Skeletal muscle cell (primary cell): ENCODE measurements around the gene CLTCL1.
"Not testable (repeated sequence)": the region's sequence is repeated elsewhere in the genome, so short reads cannot be mapped to it uniquely, and the experiment has no call there.

ENCODE experiments used
- DNase-seq: peaks from one replicate; pipeline ENCODE4 v3.0.0-alpha.2; 2010; ENCODE audit warnings: low read depth
- H3K4me3 ChIP-seq: 2 replicates; pipeline ENCODE4 v1.5.1; 2011; ENCODE audit warnings: low read depth, mild to moderate bottlenecking, control low read depth, low read length, moderate library complexity

The CLTCL1 gene

DNA sequence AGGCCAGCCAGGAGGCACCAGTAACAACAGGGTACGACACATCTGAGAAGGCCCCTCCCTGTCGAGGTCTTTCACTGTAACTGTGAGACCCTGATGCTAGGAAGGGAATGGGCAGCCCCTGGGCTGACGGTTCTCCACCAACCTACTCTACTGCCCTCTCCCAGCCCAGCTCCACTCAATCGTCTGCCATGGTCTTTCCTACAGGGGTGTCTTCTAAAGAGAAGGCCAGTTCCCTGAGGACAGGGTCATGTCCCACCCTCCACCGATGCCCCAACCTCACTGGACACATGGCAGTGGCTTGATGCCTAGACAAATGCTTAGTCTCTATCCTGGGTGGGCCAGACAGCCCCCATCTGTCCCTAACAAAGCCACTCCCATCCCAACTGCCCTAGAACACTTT lies 67.0 kb downstream of the CLTCL1 start:
- H3K4me3 ChIP-seq = no peak overlapping the region
- DNase-seq = no peak

DNA sequence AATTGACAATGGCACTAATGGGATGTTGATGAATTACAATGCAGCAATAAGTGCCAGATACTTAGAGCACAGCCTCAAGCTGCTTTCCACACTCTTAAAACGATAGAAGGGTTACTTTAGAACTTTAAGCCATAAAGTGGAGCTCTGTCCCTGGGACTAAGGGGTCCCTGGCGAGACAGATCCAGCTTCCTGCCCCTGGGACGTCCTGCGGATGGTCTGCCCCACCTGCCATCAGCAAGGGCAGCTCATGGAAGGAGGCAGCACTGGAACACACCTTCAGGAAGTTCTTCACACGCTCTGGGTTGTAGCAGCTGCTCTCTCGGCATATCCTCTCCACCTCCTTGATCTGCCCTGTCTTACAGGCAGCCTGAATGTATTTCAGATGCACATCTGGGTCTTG lies 67.9 kb downstream of the CLTCL1 start:
- no peak overlapping the region for H3K4me3 ChIP-seq

DNA sequence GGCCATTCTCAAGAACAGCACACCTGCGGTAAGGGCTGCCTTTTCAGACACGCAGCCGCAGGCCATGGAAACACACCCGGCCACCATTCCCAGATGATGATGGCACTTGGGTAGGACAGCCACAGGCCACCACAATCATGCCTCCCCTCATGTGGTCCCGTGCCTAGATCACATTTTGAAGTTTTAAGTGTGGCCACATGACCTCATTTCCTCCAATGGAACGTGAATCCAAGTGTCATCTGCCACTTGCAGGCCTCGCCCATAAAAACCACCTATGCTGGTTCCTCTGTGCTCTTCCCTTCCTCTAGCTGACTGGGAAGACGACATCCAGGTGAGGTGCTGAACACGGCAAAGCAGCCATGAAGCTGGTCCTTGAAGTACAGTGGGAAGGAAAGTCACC lies 68.4 kb downstream of the CLTCL1 start:
- no peak overlapping the region for H3K4me3 ChIP-seq
- no peak for DNase-seq

More for the DNA sequence above, 67.9 kb downstream of the CLTCL1 start:
- DNase-seq = no peak

DNA sequence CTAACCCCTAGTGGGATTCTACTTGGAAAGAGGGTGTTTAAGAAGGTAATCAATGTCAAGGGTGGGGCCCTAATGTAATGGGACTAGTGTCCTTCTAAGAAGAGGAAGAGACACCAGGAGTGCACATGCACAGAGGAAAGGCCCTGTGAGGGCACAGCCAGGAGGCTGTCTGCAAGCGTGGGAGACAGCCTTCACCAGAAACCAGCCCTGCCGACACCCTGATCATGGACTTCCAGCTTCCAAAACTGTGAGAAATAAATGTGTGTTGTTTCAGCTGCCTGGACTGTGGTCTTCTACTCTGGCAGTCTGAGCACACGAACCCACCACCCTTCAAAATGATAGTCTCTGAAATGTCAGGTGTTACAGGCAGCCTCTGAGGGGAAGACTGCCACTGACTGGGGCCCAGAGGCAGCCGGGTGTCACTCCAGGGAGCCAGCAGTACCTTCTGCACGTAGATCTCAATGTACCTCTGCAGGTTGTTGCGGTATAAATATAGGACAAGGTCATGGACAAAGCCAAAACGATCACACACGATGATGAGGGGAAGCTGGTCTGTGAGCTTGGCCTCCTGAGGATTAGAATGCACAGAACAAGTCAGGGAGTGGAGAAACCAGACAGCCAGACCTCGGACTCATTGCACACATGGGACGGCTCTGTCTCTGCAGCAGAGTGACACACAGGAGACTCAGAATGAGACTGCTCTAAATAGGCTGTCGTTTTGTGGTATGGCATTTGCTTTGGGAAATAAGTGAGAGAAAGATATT lies 69.1 kb downstream of the CLTCL1 start:
- no peak overlapping the region for H3K4me3 ChIP-seq
- DNase-seq = no peak

DNA sequence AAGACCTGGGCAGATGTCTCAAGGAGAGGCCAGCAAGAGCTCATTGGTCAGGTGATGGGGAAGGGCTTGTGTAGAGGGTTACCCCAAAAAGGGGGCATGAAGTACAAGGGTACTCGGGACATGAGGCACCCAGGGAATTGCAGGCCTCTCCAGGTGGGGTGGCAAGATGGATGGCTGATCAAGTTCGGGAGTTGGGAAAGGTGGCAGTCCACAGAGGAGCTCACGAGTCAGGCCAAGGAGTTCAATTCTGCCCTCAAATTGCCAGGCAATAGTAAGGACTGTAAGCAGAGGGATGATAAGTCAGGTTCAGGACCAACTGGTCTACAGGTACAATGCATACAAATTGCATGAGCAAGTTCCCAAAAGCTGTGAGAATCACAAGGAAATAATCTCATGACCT lies 70.7 kb downstream of the CLTCL1 start:
- DNase-seq = no peak
- no peak overlapping the region for H3K4me3 ChIP-seq

DNA sequence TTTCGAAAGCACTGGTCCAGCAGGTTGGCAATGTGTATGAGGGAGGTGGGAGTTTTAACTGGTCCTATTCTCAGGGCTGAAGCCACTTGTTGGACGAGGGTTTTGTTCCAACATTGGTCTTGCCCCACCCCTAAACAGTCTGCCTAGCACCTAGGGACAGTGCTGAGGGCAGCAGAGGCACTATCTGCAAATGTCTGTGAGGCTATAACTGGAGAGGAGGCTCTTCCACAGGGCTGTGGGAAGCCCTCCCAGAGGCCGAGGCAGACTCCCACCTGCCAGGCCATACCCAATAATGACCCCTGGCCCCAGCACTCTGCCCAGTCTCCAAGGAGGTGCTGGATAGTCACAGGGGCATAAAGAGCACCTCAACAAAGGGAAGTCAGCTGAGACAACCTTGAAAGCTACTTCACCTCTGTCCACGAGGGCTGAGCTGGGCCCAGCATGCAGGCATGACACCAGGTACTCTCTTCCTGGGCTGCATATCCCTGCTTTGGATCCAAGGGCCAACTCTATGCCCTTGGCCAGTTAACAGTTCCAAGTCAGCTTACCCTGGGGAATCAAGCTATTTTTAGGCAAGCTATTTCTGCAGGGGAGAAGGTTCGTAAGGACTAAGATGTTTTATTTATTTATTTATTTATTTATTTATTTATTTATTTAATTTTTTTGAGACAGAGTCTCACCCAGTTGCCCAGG lies 72.8 kb downstream of the CLTCL1 start:
- DNase-seq = no peak
- H3K4me3 ChIP-seq = no peak overlapping the region

DNA sequence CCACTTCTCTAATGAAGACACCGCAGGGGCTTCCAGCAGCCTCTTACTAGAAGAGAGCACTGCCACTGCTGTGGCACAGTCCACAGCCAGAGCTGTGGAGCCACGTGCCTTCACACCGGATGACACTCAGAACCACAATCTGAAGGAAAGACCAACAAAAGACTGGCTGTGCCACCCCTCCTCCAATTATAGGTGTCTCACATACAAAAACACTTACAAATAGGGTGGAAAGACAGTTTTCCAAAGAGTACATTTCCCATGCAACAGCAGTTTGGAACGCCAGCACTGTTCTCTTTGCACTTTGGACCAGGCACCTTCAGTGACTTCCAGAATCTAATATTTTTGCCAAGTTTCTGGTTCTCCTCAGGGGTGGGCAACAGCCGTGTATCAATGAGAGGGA lies 74.9 kb downstream of the CLTCL1 start:
- no peak for DNase-seq
- H3K4me3 ChIP-seq = no peak overlapping the region

DNA sequence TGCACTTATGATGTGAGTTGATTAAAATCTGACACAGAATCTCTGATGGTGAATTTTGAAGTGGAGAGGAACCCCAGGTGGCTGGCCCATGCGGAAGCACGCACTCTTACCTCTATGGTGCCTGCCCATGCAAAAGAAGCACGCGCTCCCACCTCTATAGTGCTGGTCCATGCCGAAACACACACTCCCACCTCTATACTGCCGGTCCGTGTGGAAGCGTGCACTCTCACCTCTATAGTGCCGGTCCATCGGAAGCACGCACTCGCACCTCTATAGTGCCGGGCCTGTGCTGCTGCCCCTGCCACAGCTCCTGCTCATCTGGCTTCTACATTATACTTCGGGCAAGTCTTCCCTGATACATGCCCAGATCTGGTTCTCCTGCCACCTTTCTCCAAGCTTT lies 76.2 kb downstream of the CLTCL1 start:
- DNase-seq = no peak
- H3K4me3 ChIP-seq = no peak overlapping the region

DNA sequence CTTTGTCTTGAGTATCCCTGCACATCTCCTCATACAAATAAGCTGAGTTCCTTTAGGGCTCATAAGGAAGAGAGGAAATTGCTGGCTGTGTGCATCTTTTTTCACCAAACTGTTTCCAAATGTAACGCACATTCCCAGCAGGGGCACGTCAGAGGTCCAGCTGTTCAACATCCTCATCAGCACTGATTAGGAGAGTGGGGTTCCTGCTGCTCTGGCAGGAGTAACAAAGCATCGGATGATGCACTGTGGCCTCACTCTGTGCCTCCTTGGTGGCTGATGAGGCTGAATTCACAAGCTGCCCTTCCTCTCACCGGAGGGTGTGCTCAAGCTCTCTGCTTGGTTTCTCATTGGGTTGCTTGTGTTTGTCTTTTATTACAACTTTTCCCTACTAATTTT lies 77.4 kb downstream of the CLTCL1 start:
- H3K4me3 ChIP-seq = no peak overlapping the region
- no peak for DNase-seq

DNA sequence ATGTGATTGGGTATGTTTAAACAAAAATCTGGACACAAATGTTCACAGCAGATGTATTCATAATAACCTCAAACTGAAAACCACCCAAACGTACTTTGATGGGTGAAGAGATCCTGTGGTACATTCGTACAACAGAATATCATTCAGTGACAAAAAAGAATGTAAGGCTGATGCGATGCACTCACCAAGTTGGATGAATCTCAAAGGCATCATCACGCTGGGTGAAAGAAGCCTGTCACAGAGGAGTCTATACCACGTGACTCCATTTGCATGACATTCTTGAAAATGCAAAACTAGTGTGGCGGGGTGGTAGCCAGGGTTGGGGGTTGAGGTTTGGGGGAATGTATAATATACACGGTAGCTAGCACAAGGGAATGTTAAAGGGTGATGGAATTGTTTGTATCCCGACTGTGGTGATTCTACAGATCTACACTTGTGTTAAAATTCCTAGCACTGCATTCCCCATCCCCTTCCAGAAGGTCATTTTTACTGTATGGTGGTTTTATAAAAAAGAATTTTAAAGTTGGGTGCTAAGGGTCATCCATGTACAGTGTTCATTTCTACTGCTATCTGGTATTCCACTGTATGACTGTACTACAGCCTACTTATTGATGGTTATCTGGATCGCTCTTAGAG lies 78.0 kb downstream of the CLTCL1 start:
- no peak for DNase-seq
- no peak overlapping the region for H3K4me3 ChIP-seq

DNA sequence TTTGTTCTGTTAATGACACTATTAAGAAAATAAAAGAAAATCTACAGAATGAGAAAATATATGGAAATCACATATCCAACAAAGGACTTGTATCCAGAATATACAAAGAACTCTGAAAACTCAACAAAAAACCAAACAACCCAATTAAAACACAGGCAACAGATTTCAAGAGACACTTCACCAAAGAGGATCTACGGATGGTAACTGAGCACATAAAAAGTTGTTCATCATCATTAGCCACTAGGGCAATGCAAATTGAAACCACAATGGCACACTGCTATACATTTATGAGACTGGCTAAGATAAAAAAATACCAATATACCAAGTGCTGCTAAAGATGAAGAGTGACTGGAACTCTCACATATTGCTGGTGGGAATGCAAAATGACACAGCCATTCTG lies 78.5 kb downstream of the CLTCL1 start:
- no peak overlapping the region for H3K4me3 ChIP-seq
- no peak for DNase-seq

DNA sequence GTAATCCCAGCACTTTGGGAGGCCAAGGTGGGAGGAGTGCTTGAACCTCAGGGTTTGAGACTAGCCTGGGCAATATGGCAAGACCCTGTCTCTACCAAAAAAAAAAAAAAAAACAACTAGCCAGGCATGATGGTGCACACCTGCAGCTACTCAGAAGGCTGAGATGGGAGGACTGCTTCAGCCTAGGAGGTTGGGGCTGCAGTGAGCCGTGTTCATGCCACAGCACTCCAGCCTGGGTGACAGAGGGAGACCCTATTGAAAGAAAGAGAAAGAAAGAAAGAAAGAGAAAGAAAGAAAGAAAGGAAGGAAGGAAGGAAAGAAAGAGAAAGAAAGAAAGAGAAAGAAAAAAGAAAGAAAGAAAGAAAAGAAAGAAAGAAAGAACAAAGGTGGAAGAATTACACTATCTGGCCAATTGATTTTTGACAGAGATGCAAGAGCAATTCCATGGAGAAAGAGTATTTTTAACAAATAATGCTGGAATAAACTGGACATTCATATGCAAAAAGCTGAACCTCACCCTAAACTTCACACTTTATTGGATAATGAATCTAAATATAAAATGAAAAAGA lies 79.1 kb downstream of the CLTCL1 start:
- no peak for DNase-seq
- H3K4me3 ChIP-seq = no peak overlapping the region

DNA sequence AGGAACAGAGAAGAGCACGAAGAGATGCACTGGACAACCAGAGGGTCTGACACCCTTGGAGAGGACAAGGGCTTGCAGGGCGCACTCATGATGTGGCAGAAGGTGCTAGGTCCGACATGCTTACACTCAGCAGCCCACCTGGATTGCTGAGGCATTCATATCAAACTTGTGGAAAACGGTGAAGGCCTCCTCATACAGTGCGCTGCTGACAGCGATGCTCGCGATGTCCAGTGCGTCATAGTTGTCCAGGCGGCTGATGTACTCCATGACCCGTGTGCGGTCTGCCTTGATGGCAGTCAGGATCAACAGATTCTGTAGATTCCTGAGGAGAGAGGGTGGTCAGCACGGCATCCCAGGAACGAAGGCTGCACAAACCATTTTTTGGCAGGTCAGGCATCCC lies 81.3 kb downstream of the CLTCL1 start:
- DNase-seq = no peak
- no peak overlapping the region for H3K4me3 ChIP-seq

DNA sequence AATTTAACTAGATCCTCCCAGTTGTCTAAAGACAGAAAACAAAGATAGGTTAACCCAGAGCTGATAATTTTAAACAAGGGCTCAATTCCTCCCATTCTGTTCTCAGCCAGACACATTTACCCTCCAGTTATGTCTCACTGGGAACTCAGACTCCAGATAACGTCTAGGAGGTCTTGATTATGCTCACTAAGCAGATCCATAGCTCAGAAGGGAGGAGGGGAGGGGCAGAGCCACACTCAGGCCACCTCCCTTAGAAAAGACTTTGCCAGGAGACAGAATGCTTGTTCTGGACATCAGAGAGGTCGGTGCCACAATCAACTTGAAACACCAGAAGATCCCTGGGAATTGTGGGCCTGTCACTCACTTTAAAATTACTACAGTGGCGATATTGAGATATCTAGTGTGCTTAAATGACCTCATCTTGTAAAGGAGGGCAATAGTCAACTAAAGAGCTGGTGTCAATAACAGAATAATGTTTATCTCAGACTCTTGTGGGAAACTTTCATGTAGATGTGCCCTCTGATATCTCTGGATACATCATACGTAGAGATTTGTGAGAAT lies 83.2 kb downstream of the CLTCL1 start:
- no peak for DNase-seq
- H3K4me3 ChIP-seq = no peak overlapping the region

DNA sequence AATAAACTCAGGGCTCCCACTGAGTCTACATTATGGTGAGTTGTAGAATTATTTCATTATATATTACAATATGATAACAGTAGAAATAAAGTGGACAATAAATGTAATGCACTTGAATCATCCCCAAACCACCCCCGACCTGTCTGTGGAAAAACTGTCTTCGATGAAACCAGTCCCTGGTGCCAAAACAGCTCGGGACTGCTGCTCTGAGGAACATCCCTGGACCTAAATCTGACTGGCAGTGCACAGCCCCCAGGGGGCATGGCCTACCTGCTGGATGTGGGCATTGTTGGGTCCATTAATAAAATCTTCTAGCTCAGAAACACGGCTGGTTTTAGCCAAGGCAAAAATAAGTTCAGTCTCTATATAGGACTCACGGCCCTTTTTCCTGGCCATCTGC lies 83.6 kb downstream of the CLTCL1 start:
- H3K4me3 ChIP-seq = no peak overlapping the region
- DNase-seq = no peak

DNA sequence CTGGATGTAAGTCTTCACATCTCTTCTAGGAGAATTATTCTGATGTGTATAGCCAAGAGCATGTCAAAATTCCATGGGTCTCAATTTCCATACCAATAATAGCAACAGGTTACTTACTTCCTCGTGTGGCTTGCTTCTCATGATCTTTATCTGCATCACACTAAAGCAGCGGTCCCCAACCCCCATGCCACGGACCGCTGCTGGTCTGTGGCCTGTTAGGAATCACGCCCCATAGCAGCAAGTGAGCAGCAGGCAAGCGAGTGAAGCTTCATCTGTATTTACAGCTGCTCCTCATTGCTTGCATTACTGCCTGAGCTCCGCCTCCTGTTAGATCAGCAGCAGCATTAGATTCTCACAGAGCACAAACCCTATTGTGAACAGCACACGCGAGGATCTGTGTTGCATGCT lies 84.1 kb downstream of the CLTCL1 start:
- H3K4me3 ChIP-seq = no peak overlapping the region
- no peak for DNase-seq

DNA sequence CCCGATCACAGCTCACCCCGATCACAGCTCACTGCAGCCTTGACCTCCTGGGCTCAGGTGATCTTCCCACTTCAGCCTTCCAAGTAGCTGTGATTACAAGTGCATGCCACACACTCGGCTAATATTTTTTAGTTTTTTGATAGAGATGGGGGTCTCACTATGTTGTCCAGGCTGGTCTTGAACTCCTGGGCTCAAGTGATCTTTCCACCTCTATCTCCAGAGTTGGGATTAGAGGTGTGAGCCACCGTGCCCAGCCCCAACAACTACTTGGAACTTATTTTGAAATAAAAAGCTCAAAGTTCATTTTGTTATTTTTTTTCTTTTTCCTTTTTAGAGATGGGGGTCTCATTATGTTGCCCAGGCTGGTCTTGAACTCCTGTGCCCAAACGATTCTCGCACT lies 85.2 kb downstream of the CLTCL1 start:
- no peak overlapping the region for H3K4me3 ChIP-seq
- no peak for DNase-seq

DNA sequence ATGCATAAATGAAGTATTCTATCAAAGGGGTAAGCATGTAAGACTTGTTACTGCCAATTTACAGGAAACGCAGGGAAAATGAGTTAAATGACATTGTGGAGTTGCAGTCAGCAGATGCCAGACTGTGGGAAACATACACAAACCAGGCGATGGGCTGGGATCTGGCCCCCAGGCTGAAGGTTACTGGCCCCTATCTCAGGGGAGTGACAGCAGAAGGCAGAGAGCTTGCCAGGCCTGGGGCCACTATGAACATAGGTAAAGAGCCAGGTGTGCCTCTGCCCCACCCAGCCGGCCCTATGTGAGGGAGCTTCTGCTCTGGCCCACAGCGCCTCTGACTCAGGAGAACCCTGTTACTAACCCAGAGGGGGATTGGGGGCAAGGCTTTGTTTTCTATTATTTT lies 86.9 kb downstream of the CLTCL1 start:
- no peak for DNase-seq
- H3K4me3 ChIP-seq = no peak overlapping the region

DNA sequence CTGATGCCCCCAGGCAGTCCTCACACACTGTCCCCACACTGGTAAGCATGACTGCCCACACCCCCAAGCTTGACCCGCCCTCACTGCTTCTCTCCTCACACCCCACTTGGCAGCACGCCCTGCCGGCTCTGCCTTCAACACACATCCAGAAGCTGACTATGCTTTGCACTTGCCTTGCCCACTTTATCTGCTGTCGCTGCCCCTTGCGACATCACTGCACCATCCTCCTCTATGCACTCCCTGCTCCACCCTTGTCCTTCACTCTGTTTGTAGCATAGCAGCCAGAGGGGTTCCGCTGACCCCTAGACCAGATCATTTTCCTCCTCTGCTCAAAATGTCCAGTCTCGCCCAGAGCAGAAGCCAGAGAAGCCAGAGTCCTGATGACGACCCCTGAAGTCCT lies 87.7 kb downstream of the CLTCL1 start:
- no peak for DNase-seq
- no peak overlapping the region for H3K4me3 ChIP-seq

DNA sequence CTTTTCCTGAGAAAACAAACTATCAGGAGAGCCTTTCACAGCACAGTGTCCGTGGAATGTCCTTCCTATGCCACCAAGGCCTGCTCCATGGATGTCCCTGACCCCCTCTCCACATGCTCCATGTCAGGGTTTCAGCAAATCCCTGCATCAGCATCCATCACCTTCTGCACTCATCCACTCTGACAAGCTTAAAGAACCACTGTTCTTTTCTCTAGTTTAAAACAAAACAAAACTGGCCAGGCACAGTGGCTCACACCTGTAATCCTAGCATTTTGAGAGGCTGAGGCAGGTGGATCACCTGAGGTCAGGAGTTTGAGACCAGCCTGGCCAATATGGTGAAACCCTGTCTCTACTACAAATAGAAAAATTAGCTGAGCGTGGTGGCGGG lies 88.7 kb downstream of the CLTCL1 start:
- DNase-seq, H3K4me3 ChIP-seq: not testable (repeated sequence)
